HepG2 (cell line): ENCODE data around the gene RNF208. TPM values are rescaled to one million over a fixed set of nuclear protein-coding genes. Genes with fewer than 3 reads are reported as not detected.

Source experiments
- EEA1 ChIP-seq: sonication (generic); formaldehyde crosslinking; IDR thresholded peaks from 2 replicates; pipeline ENCODE4 v1.5.1; 2020; ENCODE audit warnings: mild to moderate bottlenecking, missing genetic modification reagents, borderline replicate concordance
- HNF1B ChIP-seq: sonication (generic); formaldehyde crosslinking; IDR thresholded peaks from 2 replicates; pipeline ENCODE4 v1.5.1; 2020; ENCODE audit warnings: mild to moderate bottlenecking, moderate library complexity, missing genetic modification reagents
- IKZF5 ChIP-seq: IDR thresholded peaks from 2 replicates; pipeline ENCODE4 v1.6.1; 2018; ENCODE audit warnings: missing genetic modification reagents, mild to moderate bottlenecking, missing compliant biosample characterization
- ISL2 ChIP-seq: sonication (generic); formaldehyde crosslinking; IDR thresholded peaks from 2 replicates; pipeline ENCODE4 v1.5.0; 2020; ENCODE audit warnings: missing genetic modification reagents
- KLF9 ChIP-seq: IDR thresholded peaks from 2 replicates; pipeline ENCODE4 v1.6.1; 2016; ENCODE audit warnings: low read depth
- NFKB2 ChIP-seq: sonication (generic); formaldehyde crosslinking; IDR thresholded peaks from 2 replicates; pipeline ENCODE4 v1.4.0; 2020; ENCODE audit warnings: missing genetic modification reagents, borderline replicate concordance
- POLR2G ChIP-seq: fragments of 200-400 bp; formaldehyde crosslinking; IDR thresholded peaks from 2 replicates; pipeline ENCODE4 v1.6.1; 2018; ENCODE audit warnings: mild to moderate bottlenecking, low read depth, low read length, moderate library complexity
- REL ChIP-seq: sonication (generic); formaldehyde crosslinking; conservative IDR thresholded peaks from 2 replicates; pipeline ENCODE4 v1.8.0; 2022; ENCODE audit warnings: mild to moderate bottlenecking, missing genetic modification reagents, moderate library complexity
- SOX13 ChIP-seq, 3 experiments: fragments of 450-650 bp in 1 of 3; sonication (generic) in 1 of 3; formaldehyde crosslinking in 1 of 3; IDR thresholded peaks in 2 of 3; conservative IDR thresholded peaks in 1 of 3; 2 replicates each; pipeline versions ENCODE4 v1.5.0 to v1.6.1; 2016 to 2020; ENCODE audit warnings: antibody characterized with exemption in 1 of 3, mild to moderate bottlenecking in 1 of 3, missing compliant biosample characterization in 1 of 3, missing genetic modification reagents in 1 of 3, moderate library complexity in 1 of 3
- THAP9 ChIP-seq: sonication (generic); formaldehyde crosslinking; IDR thresholded peaks from 2 replicates; pipeline ENCODE4; 2020; ENCODE audit warnings: missing genetic modification reagents, mild to moderate bottlenecking, borderline replicate concordance
- UBTF ChIP-seq: sonication (generic); formaldehyde crosslinking; IDR thresholded peaks from 2 replicates; pipeline ENCODE4 v1.4.0; 2020; ENCODE audit warnings: mild to moderate bottlenecking, missing genetic modification reagents
- WIZ ChIP-seq: sonication (generic); formaldehyde crosslinking; IDR thresholded peaks from 2 replicates; pipeline ENCODE4 v1.5.1; 2020; ENCODE audit warnings: mild to moderate bottlenecking, missing genetic modification reagents
- polyA plus RNA-seq, 8 experiments: library from polyadenylated mRNA; depleted of rRNA in 3 of 8; stranded (reverse) in 7 of 8; unstranded in 1 of 8; fragments of >200 nt; fragmentation: Illumina TruSeq in 4 of 8; extraction: Trizol in 4 of 8; gene quantifications; 2 replicates each; pipeline versions ENCODE4 v1.2.1 to v1.2.3, GENCODE V29; 2011 to 2016; ENCODE audit warnings: low read depth in 4 of 8, missing spikeins in 1 of 8, mixed read lengths in 1 of 8; ENCODE audit not compliant: insufficient read depth in 1 of 8
- total RNA-seq, 5 experiments: library from RNA; depleted of rRNA; stranded (reverse); fragments of >200 nt; fragmentation: Illumina TruSeq; extraction: Trizol; gene quantifications; 2 replicates each; pipeline ENCODE4 v1.2.3, GENCODE V29; 2016; ENCODE audit warnings: low read depth in 1 of 5

The RNF208 gene
- total and polyA plus RNA-seq, 2 of the 13 experiments (the other 11 are each of a cell fraction or from before 2014, with no cell fraction given), result 1.6 to 2.1 TPM

- peak; percentile 65; the same call in 1 of the 2 replicates for TF ChIP-seq UBTF (CRISPR knock-in tag)
- TF ChIP-seq NFKB2 (CRISPR knock-in tag), result peak; percentile 33; the same call in 1 of the 2 replicates
- TF ChIP-seq WIZ, result no peak
- peak; percentile 26; the same call in 1 of the 2 replicates for TF ChIP-seq THAP9 (CRISPR knock-in tag)
- 0 out of 2 replicates have a peak, but pooled peaks have one; percentile 19 for TF ChIP-seq REL (CRISPR knock-in tag)
- TF ChIP-seq KLF9, result no peak
- peak; percentile 54; the same call in 1 of the 2 replicates for TF ChIP-seq IKZF5
- 0 out of 2 replicates have a peak, but pooled peaks have one; percentile 48 for TF ChIP-seq HNF1B (CRISPR knock-in tag)
- TF ChIP-seq ISL2, result no peak
- no peak for TF ChIP-seq EEA1 (CRISPR knock-in tag)
- no peak for TF ChIP-seq SOX13 (IDR thresholded peaks at IDR 0.05)
- TF ChIP-seq SOX13 (CRISPR knock-in tag; conservative IDR thresholded peaks at IDR 0.05 in 1 of 2, IDR thresholded peaks at IDR 0.05 in 1 of 2), result peak in 1 of 2 experiments; percentile 54; a peak in 1 of 4 replicates
- peak; percentile 71 for TF ChIP-seq POLR2G
Observed at GRCh38 chr9:137218754-137219271, 3.2 kb downstream of the RNF208 start (continued).
